ENCODE data around the gene TTC9B. TPM values are rescaled to one million over a fixed set of nuclear protein-coding genes. Genes with fewer than 3 reads are reported as not detected.

TTC9B gene
- total and polyA plus RNA-seq, 4 donors = 19.9 to 139 (median 83.9) TPM

- no peaks in the 10 kb centered on the region for H3K27me3 ChIP-seq (ENCODE audit: control insufficient read depth, insufficient read depth, low read length)
- H3K27ac ChIP-seq (ENCODE audit: low read depth, low read length) = no peak overlapping the region
- no peak for DNase-seq (ENCODE audit: low read depth in 4 of 6, low spot score in 6 of 6)
- peaks cover 9% of the 10 kb centered on the region for H3K4me1 ChIP-seq (ENCODE audit: control insufficient read depth, insufficient read depth, low read length)
- H3K9me3 ChIP-seq (ENCODE audit: control insufficient read depth, insufficient read depth, low read length) = no peaks in the 10 kb centered on the region
- peaks cover 92% of the 10 kb centered on the region for H3K36me3 ChIP-seq (ENCODE audit: control insufficient read depth, insufficient read depth, low read length)
- WGBS (ENCODE audit: insufficient coverage) = 98% methylated on average over 9 of the region's 9 CpGs
- H3K4me3 ChIP-seq (ENCODE audit: low read depth, low read length) = no peak overlapping the region
Observed at GRCh38 chr19:40236026-40236355, 17.8 kb upstream of the TTC9B start.

GRCh38 chr19:40235238-40236025 is 17.2 kb upstream of the TTC9B start:
- Histone ChIP-seq H3K9me3 (ENCODE audit: control insufficient read depth, insufficient read depth, low read length) (no peaks in the 10 kb centered on the region), H3K27ac (ENCODE audit: low read depth, low read length) (no peak overlapping the region), H3K4me3 (ENCODE audit: low read depth, low read length) (no peak overlapping the region), H3K4me1 (ENCODE audit: control insufficient read depth, insufficient read depth, low read length) (peaks cover 7% of the 10 kb centered on the region), H3K36me3 (ENCODE audit: control insufficient read depth, insufficient read depth, low read length) (peaks cover 86% of the 10 kb centered on the region), H3K27me3 (ENCODE audit: control insufficient read depth, insufficient read depth, low read length) (no peaks in the 10 kb centered on the region)
- no peak for DNase-seq (ENCODE audit: low read depth in 4 of 6, low spot score in 6 of 6)
- WGBS (ENCODE audit: insufficient coverage) = 86% methylated on average over 30 of the region's 30 CpGs

DNA sequence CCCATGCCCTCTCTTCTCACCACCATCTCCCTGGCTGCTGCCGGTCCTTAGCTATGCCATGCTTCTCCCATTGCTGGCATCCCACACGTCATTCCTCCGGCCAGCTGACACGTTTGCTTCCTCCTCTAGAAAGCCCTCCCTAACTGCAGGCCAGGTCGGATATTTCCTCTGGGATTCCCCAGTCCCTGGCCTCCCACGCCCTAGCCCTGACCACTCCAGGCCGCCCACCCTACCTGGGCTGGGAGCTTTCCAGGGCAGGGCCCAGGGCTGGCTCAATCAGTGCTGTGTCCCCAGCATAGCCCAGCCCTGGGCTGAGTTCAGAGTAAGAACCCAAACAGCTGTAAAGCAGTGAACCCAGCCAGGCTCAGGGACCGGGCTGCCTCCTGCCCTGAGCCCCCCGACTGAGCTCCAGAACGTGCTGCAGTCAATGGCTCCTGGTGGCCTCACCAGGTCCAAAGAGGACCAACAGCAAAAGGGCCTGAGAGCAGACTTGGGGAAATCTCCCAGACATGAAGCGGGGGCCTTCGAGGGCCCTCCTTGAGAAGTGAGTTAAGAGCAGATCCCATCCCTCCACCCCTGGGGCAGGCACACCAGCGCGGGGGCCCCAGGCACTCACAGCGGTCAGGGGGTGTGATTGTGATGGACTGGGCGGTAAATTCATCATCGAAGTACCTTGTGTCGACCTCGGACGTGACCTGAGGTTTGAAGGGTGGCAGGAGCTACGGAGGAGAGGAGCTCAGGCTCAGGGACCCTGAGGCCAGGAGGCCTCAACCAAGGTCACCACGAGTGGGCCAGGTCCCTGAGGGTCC is 16.4 kb upstream of the TTC9B start:
- 93% methylated on average over 20 of the region's 22 CpGs for WGBS (ENCODE audit: insufficient coverage)
- DNase-seq (ENCODE audit: low read depth in 4 of 6, low spot score in 6 of 6) = no peak
- H3K27ac ChIP-seq (ENCODE audit: low read depth, low read length) = no peak overlapping the region

DNA sequence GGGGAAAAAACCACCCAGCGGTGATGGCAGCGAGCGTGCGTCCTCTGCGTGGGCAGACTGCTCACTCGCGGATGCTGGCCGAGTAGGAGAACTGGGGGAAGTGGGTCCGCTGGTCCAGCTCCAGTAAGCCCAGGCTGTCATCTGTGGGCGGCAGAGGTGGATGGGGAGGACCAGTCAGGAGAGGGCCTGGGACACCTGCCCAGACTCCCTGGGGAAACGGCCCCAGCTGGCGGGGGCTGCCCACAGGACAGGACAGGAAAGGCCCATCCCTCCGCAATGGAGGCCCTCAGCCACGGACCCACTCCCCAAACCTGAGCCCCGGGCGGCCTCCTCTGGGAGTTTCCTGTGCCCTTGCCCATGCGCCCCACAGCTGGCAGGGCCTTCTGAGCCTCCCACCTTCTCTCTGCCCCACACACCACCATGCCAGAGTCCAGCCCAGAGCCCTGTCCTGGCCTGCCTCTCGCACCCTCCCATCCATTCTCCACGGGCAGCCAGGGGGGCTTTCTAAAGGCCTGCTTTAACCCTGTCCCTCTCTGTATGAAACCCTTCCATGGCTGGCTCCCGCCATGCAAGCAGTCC is 15.7 kb upstream of the TTC9B start:
- Histone ChIP-seq H3K9me3 (ENCODE audit: control insufficient read depth, insufficient read depth, low read length) (no peaks in the 10 kb centered on the region), H3K4me1 (ENCODE audit: control insufficient read depth, insufficient read depth, low read length) (peaks cover 7% of the 10 kb centered on the region), H3K27ac (ENCODE audit: low read depth, low read length) (no peak overlapping the region), H3K4me3 (ENCODE audit: low read depth, low read length) (no peak overlapping the region), H3K27me3 (ENCODE audit: control insufficient read depth, insufficient read depth, low read length) (no peaks in the 10 kb centered on the region), H3K36me3 (ENCODE audit: control insufficient read depth, insufficient read depth, low read length) (peaks cover 72% of the 10 kb centered on the region)
- 93% methylated on average over 19 of the region's 20 CpGs for WGBS (ENCODE audit: insufficient coverage)
- DNase-seq (ENCODE audit: low read depth in 4 of 6, low spot score in 6 of 6) = no peak

More for the DNA sequence above, 16.4 kb upstream of the TTC9B start:
- H3K9me3 ChIP-seq (ENCODE audit: control insufficient read depth, insufficient read depth, low read length) = no peaks in the 10 kb centered on the region
- no peaks in the 10 kb centered on the region for H3K27me3 ChIP-seq (ENCODE audit: control insufficient read depth, insufficient read depth, low read length)
- peaks cover 7% of the 10 kb centered on the region for H3K4me1 ChIP-seq (ENCODE audit: control insufficient read depth, insufficient read depth, low read length)
- peaks cover 78% of the 10 kb centered on the region for H3K36me3 ChIP-seq (ENCODE audit: control insufficient read depth, insufficient read depth, low read length)
- H3K4me3 ChIP-seq (ENCODE audit: low read depth, low read length) = no peak overlapping the region

- H3K27me3 ChIP-seq (ENCODE audit: control insufficient read depth, insufficient read depth, low read length) = no peaks in the 10 kb centered on the region
- H3K36me3 ChIP-seq (ENCODE audit: control insufficient read depth, insufficient read depth, low read length) = peaks cover 65% of the 10 kb centered on the region
- no peaks in the 10 kb centered on the region for H3K9me3 ChIP-seq (ENCODE audit: control insufficient read depth, insufficient read depth, low read length)
- WGBS (ENCODE audit: insufficient coverage) = 88% methylated on average over 23 of the region's 25 CpGs
- DNase-seq (ENCODE audit: low read depth in 4 of 6, low spot score in 6 of 6) = no peak
- H3K27ac ChIP-seq (ENCODE audit: low read depth, low read length) = no peak overlapping the region
- H3K4me3 ChIP-seq (ENCODE audit: low read depth, low read length) = no peak overlapping the region
- peaks cover 7% of the 10 kb centered on the region for H3K4me1 ChIP-seq (ENCODE audit: control insufficient read depth, insufficient read depth, low read length)
Observed at GRCh38 chr19:40232949-40233810, 15.0 kb upstream of the TTC9B start.

DNA sequence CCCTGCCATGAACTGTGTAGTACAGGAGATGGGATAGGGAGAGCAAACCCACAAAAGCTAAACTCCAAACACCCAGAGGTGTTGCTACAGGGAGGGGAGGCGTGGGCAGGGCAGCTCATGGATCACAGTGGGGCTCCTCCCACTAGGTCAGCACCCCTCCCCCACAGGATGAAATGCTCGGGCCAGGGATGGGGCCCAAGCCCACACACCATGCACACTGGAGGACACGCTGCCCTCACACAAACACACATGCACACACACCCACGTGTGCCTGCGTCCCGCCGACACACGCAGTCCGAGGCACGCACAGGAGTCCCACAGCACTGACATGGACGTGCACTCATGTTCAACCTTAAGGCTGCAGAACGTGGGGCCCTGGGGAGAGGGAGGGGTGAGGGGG is 14.3 kb upstream of the TTC9B start:
- no peak overlapping the region for H3K4me3 ChIP-seq (ENCODE audit: low read depth, low read length)
- H3K36me3 ChIP-seq (ENCODE audit: control insufficient read depth, insufficient read depth, low read length) = peaks cover 58% of the 10 kb centered on the region
- no peaks in the 10 kb centered on the region for H3K9me3 ChIP-seq (ENCODE audit: control insufficient read depth, insufficient read depth, low read length)
- peaks cover 7% of the 10 kb centered on the region for H3K4me1 ChIP-seq (ENCODE audit: control insufficient read depth, insufficient read depth, low read length)
- no peaks in the 10 kb centered on the region for H3K27me3 ChIP-seq (ENCODE audit: control insufficient read depth, insufficient read depth, low read length)
- no peak overlapping the region for H3K27ac ChIP-seq (ENCODE audit: low read depth, low read length)
- 42% methylated on average over 2 of the region's 12 CpGs for WGBS (ENCODE audit: insufficient coverage)
- DNase-seq (ENCODE audit: low read depth in 4 of 6, low spot score in 6 of 6) = no peak

GRCh38 chr19:40231544-40232424 is 13.6 kb upstream of the TTC9B start:
- H3K27me3 ChIP-seq (ENCODE audit: control insufficient read depth, insufficient read depth, low read length) = peaks cover 6% of the 10 kb centered on the region
- no peak for DNase-seq (ENCODE audit: low read depth in 4 of 6, low spot score in 6 of 6)
- peaks cover 51% of the 10 kb centered on the region for H3K36me3 ChIP-seq (ENCODE audit: control insufficient read depth, insufficient read depth, low read length)
- H3K27ac ChIP-seq (ENCODE audit: low read depth, low read length) = no peak overlapping the region
- WGBS (ENCODE audit: insufficient coverage) = 41% methylated on average over 11 of the region's 16 CpGs
- H3K9me3 ChIP-seq (ENCODE audit: control insufficient read depth, insufficient read depth, low read length) = no peaks in the 10 kb centered on the region
- H3K4me1 ChIP-seq (ENCODE audit: control insufficient read depth, insufficient read depth, low read length) = peaks cover 7% of the 10 kb centered on the region
- no peak overlapping the region for H3K4me3 ChIP-seq (ENCODE audit: low read depth, low read length)

GRCh38 chr19:40231057-40231456 is 12.9 kb upstream of the TTC9B start:
- DNase-seq (ENCODE audit: low read depth in 4 of 6, low spot score in 6 of 6) = no peak
- Histone ChIP-seq H3K4me1 (ENCODE audit: control insufficient read depth, insufficient read depth, low read length) (peaks cover 14% of the 10 kb centered on the region), H3K27me3 (ENCODE audit: control insufficient read depth, insufficient read depth, low read length) (peaks cover 13% of the 10 kb centered on the region), H3K4me3 (ENCODE audit: low read depth, low read length) (no peak overlapping the region), H3K36me3 (ENCODE audit: control insufficient read depth, insufficient read depth, low read length) (peaks cover 44% of the 10 kb centered on the region), H3K9me3 (ENCODE audit: control insufficient read depth, insufficient read depth, low read length) (no peaks in the 10 kb centered on the region), H3K27ac (ENCODE audit: low read depth, low read length) (no peak overlapping the region)
- 84% methylated on average over 4 of the region's 6 CpGs for WGBS (ENCODE audit: insufficient coverage)
